HepG2 (cell line): ENCODE data around the gene CPNE4. TPM values are rescaled to one million over a fixed set of nuclear protein-coding genes. Genes with fewer than 3 reads are reported as not detected.

Experiments
- ATAC-seq: fragments of 200-7000 bp; cut with Tn5 transposase; 3 replicates; pipeline ENCODE4 v1.9.1; 2020; ENCODE audit warnings: mild to moderate bottlenecking, moderate library complexity
- BruUV-seq: library from RNA; stranded (reverse); fragments of 400-500 nt; replicated peaks from 2 replicates; lab custom pipeline; 2021; lab: Mats Ljungman, UMichigan
- CTCF ChIA-PET: fragments of 300-600 bp; formaldehyde crosslinking; extraction: SDS; loops from one replicate; lab custom pipeline; 2021; ENCODE audit warnings: low total read pairs, inconsistent platforms, low intra/inter-chr PET ratio; lab: Yijun Ruan, JAX
- POLR2A ChIA-PET: fragments of 350-600 bp; sonication (Branson Sonifier 250); formaldehyde crosslinking; loops from one replicate; lab custom pipeline; 2020; ENCODE audit warnings: antibody characterized with exemption, inconsistent platforms; lab: Yijun Ruan, JAX
- DNase-seq: peaks from one replicate; pipeline ENCODE4 v3.0.0-alpha.2; 2015; ENCODE audit warnings: low spot score
- FAIRE-seq: peaks from 3 replicates; lab custom pipeline; 2011; peaks lifted over from hg19 to GRCh38; lab: Jason Lieb, UNC
- H2AFZ ChIP-seq: one replicate; pipeline ENCODE4 v1.6.1; 2011; ENCODE audit warnings: low read length, inconsistent platforms
- H3K27ac ChIP-seq: fragments of 300-600 bp; 3 replicates; pipeline ENCODE4 v1.8.0; 2011; ENCODE audit warnings: mixed run types, mild to moderate bottlenecking, mixed read lengths, low read length, inconsistent platforms; ENCODE audit not compliant: insufficient read depth; ENCODE audit errors: extremely low read length
- H3K27me3 ChIP-seq, 2 experiments: fragments of 200-600 bp in 1 of 2; 2 replicates in 1 of 2; 3 replicates in 1 of 2; pipeline versions ENCODE4 v1.6.0 to v1.8.0; 2011; ENCODE audit warnings: low read length in 2 of 2, mild to moderate bottlenecking in 2 of 2, moderate library complexity in 2 of 2, inconsistent platforms in 1 of 2; ENCODE audit not compliant: insufficient read depth in 2 of 2, control insufficient read depth in 1 of 2
- H3K36me3 ChIP-seq, 2 experiments: fragments of 200-600 bp in 1 of 2; replicated peaks in 1 of 2; 2 replicates in 1 of 2; 3 replicates in 1 of 2; pipeline versions ENCODE4 v1.5.1 to v1.8.0; 2011; ENCODE audit warnings: low read length in 2 of 2, inconsistent platforms in 1 of 2; ENCODE audit not compliant: insufficient read depth in 2 of 2, control insufficient read depth in 1 of 2
- H3K4me1 ChIP-seq: 2 replicates; pipeline ENCODE4 v1.5.1; 2012; ENCODE audit warnings: low read length, inconsistent platforms; ENCODE audit not compliant: insufficient read depth
- H3K4me2 ChIP-seq: 2 replicates; pipeline ENCODE4 v1.6.0; 2011; ENCODE audit warnings: low read depth, low read length, inconsistent platforms
- H3K4me3 ChIP-seq, 3 experiments: fragments of 200-600 bp in 1 of 3; sonication (generic), shearing (Covaris generic) in 1 of 3; replicated peaks in 1 of 3; 2 replicates each; pipeline ENCODE4 v1.5.1; 2011 to 2016; ENCODE audit warnings: low read length in 3 of 3, inconsistent platforms in 2 of 3, low read depth in 2 of 3, mild to moderate bottlenecking in 2 of 3, control low read depth in 1 of 3, mixed read lengths in 1 of 3; ENCODE audit not compliant: insufficient read depth in 1 of 3
- H3K79me2 ChIP-seq: one replicate; pipeline ENCODE4 v1.6.1; 2011; ENCODE audit warnings: low read length, inconsistent platforms; ENCODE audit not compliant: insufficient read depth
- H3K9ac ChIP-seq: 2 replicates; pipeline ENCODE4 v1.6.0; 2011; ENCODE audit warnings: mild to moderate bottlenecking, low read depth, low read length, inconsistent platforms; ENCODE audit not compliant: insufficient read depth
- H3K9me3 ChIP-seq: 2 replicates; pipeline ENCODE4 v1.5.1; 2012; ENCODE audit warnings: mild to moderate bottlenecking, low read length
- H4K20me1 ChIP-seq: 2 replicates; pipeline ENCODE4 v1.6.0; 2011; ENCODE audit warnings: inconsistent platforms, mild to moderate bottlenecking, low read length, moderate library complexity; ENCODE audit not compliant: insufficient read depth
- BORCS8-MEF2B ChIP-seq: sonication (generic); formaldehyde crosslinking; IDR thresholded peaks from 2 replicates; pipeline ENCODE4 v1.8.0; 2022; ENCODE audit warnings: mild to moderate bottlenecking, missing genetic modification reagents
- HOXA3 ChIP-seq: sonication (generic); formaldehyde crosslinking; IDR thresholded peaks from 2 replicates; pipeline ENCODE4 v1.5.0; 2020; ENCODE audit warnings: missing genetic modification reagents
- KLF15 ChIP-seq: sonication (generic); formaldehyde crosslinking; IDR thresholded peaks from 2 replicates; pipeline ENCODE4 v1.8.1; 2023; ENCODE audit warnings: borderline replicate concordance, mild to moderate bottlenecking, inconsistent platforms, missing genetic modification reagents, mixed read lengths
- KLF16 ChIP-seq, 2 experiments: sonication (generic) in 1 of 2; formaldehyde crosslinking in 1 of 2; IDR thresholded peaks; 2 replicates each; pipeline versions ENCODE4 v1.6.1 to v1.8.0; 2016 to 2023; ENCODE audit warnings: missing genetic modification reagents in 2 of 2, missing compliant biosample characterization in 1 of 2
- MEIS1 ChIP-seq: sonication (generic); formaldehyde crosslinking; IDR thresholded peaks from 2 replicates; pipeline ENCODE4 v1.9.0; 2021; ENCODE audit warnings: mild to moderate bottlenecking, missing genetic modification reagents, moderate library complexity, borderline replicate concordance
- PRMT3 ChIP-seq: sonication (generic); formaldehyde crosslinking; IDR thresholded peaks from 2 replicates; pipeline ENCODE4 v1.8.1; 2022; ENCODE audit warnings: low read depth, mild to moderate bottlenecking, moderate library complexity, missing genetic modification reagents, borderline replicate concordance
- RBAK ChIP-seq: sonication (generic); formaldehyde crosslinking; IDR thresholded peaks from 2 replicates; pipeline ENCODE4 v1.5.1; 2020; ENCODE audit warnings: mild to moderate bottlenecking, missing genetic modification reagents
- RBFOX2 ChIP-seq: fragments of 200-400 bp; formaldehyde crosslinking; IDR thresholded peaks from 2 replicates; pipeline ENCODE4 v1.6.1; 2017; ENCODE audit warnings: low read depth, mild to moderate bottlenecking, low read length
- SKI ChIP-seq: fragments of 450-650 bp; IDR thresholded peaks from one replicate; pipeline ENCODE4 v1.6.1; 2018; ENCODE audit warnings: mild to moderate bottlenecking; ENCODE audit not compliant: partially characterized antibody
- SOX13 ChIP-seq, 3 experiments: fragments of 450-650 bp in 1 of 3; sonication (generic) in 1 of 3; formaldehyde crosslinking in 1 of 3; IDR thresholded peaks in 2 of 3; conservative IDR thresholded peaks in 1 of 3; 2 replicates each; pipeline versions ENCODE4 v1.5.0 to v1.6.1; 2016 to 2020; ENCODE audit warnings: antibody characterized with exemption in 1 of 3, mild to moderate bottlenecking in 1 of 3, missing compliant biosample characterization in 1 of 3, missing genetic modification reagents in 1 of 3, moderate library complexity in 1 of 3
- STAT5B ChIP-seq: sonication (generic); formaldehyde crosslinking; IDR thresholded peaks from 2 replicates; pipeline ENCODE4 v1.4.0; 2020; ENCODE audit warnings: missing genetic modification reagents
- TBX3 ChIP-seq: fragments of 450-650 bp; IDR thresholded peaks from 2 replicates; pipeline ENCODE4 v1.6.1; 2017; ENCODE audit warnings: antibody characterized with exemption, mild to moderate bottlenecking, inconsistent platforms, borderline replicate concordance
- ZBTB2 ChIP-seq: sonication (generic); formaldehyde crosslinking; IDR thresholded peaks from 2 replicates; pipeline ENCODE4 v1.8.0; 2022; ENCODE audit warnings: low read depth, missing genetic modification reagents
- ZBTB42 ChIP-seq: sonication (generic); formaldehyde crosslinking; IDR thresholded peaks from 2 replicates; pipeline ENCODE4 v1.5.0; 2020; ENCODE audit warnings: mild to moderate bottlenecking, missing genetic modification reagents
- ZC3H4 ChIP-seq: sonication (generic); formaldehyde crosslinking; IDR thresholded peaks from 2 replicates; pipeline ENCODE4 v1.4.0; 2020; ENCODE audit warnings: missing genetic modification reagents, borderline replicate concordance
- ZNF362 ChIP-seq: sonication (generic); formaldehyde crosslinking; IDR thresholded peaks from 2 replicates; pipeline ENCODE4 v1.4.0; 2020; ENCODE audit warnings: missing genetic modification reagents, mild to moderate bottlenecking, borderline replicate concordance
- ZNF44 ChIP-seq: sonication (generic); formaldehyde crosslinking; IDR thresholded peaks from 2 replicates; pipeline ENCODE4 v1.5.1; 2020; ENCODE audit warnings: mild to moderate bottlenecking, missing genetic modification reagents
- ZNF746 ChIP-seq: sonication (generic); formaldehyde crosslinking; IDR thresholded peaks from 2 replicates; pipeline ENCODE4 v1.8.0; 2022; ENCODE audit warnings: mild to moderate bottlenecking, missing genetic modification reagents
- WGBS: methylation state at CpG from one replicate; pipeline ENCODE4 v1.1.6; 2017; ENCODE audit warnings: low lambda C conversion rate; 5-methylcytosine and 5-hydroxymethylcytosine counted together
- in situ Hi-C: cut with HindIII; loops from 2 replicates; pipeline ENCODE4 v1.10.0; 2017; ENCODE audit warnings: low pct_unique_long_range_greater_than_20kb; ENCODE audit not compliant: extremely low pct_ligation_motif_present
- intact Hi-C: fragments of 100-400 bp; cut with micrococcal nuclease; formaldehyde crosslinking; loops from one replicate; pipeline ENCODE4 v1.10.0; 2022; ENCODE audit not compliant: unreplicated experiment
- polyA plus RNA-seq, 8 experiments: library from polyadenylated mRNA; depleted of rRNA in 3 of 8; stranded (reverse) in 7 of 8; unstranded in 1 of 8; fragments of >200 nt; fragmentation: Illumina TruSeq in 4 of 8; extraction: Trizol in 4 of 8; gene quantifications; 2 replicates each; pipeline versions ENCODE4 v1.2.1 to v1.2.3, GENCODE V29; 2011 to 2016; ENCODE audit warnings: low read depth in 4 of 8, missing spikeins in 1 of 8, mixed read lengths in 1 of 8; ENCODE audit not compliant: insufficient read depth in 1 of 8
- total RNA-seq, 5 experiments: library from RNA; depleted of rRNA; stranded (reverse); fragments of >200 nt; fragmentation: Illumina TruSeq; extraction: Trizol; gene quantifications; 2 replicates each; pipeline ENCODE4 v1.2.3, GENCODE V29; 2016; ENCODE audit warnings: low read depth in 1 of 5

Gene CPNE4
- total and polyA plus RNA-seq, 2 of the 13 experiments (the other 11 are each of a cell fraction or from before 2014, with no cell fraction given), result not detected

DNA sequence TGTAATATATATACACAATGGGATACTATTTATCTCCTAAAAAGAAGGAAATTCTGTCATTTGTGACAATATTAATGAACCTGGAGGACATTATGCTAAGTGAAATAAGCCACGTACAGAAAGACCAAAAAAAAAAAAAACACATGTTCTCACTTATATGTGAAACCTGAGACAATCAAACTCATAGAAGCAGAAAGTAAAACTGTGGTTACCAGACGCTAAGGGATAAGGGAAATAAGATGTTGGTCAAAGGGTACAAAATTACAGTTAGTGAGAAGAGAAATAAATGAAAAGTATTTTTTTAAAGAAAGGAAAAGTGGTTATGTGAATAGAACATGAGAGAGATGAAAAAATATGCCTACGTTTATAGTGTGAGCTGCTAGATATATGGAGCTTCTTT is 101.1 kb downstream of the CPNE4 start:
- FAIRE-seq (no peak), DNase-seq (no peak), ATAC-seq (no peak)
- no peak for TF ChIP-seq ZC3H4 (CRISPR knock-in tag)
- TF ChIP-seq ZBTB42 (CRISPR knock-in tag), result no peak
- TF ChIP-seq KLF16 (CRISPR knock-in tag; IDR thresholded peaks at IDR 0.05), result no peak
- Histone ChIP-seq H3K4me3 (no peak overlapping the region), H3K4me2 (no peak overlapping the region), H3K4me1 (no peaks in the 10 kb centered on the region), H3K27me3 (no peaks in the 10 kb centered on the region), H3K27ac (no peak overlapping the region), H2AFZ (no peak overlapping the region), H3K36me3 (no peaks in the 10 kb centered on the region), H4K20me1 (no peaks in the 10 kb centered on the region), H3K79me2 (no peaks in the 10 kb centered on the region), H3K9me3 (no peaks in the 10 kb centered on the region), H3K9ac (no peak overlapping the region)
- no TSS peak for BruUV-seq
- CTCF ChIA-PET, result no interaction called here
- POLR2A ChIA-PET, result no interaction called here
- in situ Hi-C loops, result no loop called here
- intact Hi-C loops, result no loop called here
- WGBS, result 10% methylated on average over 3 of the region's 3 CpGs

DNA sequence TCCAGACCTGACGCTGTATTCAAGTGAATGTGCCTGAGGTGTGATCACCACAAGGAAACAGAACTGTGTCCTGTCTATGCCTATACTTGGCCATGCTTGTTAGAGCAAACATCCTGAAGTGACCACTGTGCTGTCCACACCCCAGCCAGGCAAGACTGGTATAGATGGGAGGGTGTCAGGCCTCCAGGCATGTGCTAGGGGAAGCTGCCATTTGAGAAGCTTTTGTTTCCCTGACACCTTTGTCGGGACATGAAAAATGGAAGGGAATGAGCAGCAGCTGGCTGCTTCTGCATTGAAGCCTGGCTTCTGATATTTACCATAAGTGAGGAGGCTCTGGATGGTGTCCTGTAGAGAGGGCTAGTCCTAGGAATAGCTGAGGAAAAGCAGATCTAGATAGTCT is 106.2 kb downstream of the CPNE4 start:
- Histone ChIP-seq H3K27me3 (no peaks in the 10 kb centered on the region), H4K20me1 (no peaks in the 10 kb centered on the region), H3K36me3 (no peaks in the 10 kb centered on the region), H3K9ac (no peak overlapping the region), H3K79me2 (no peaks in the 10 kb centered on the region), H3K27ac (no peak overlapping the region), H3K9me3 (no peaks in the 10 kb centered on the region), H3K4me1 (no peaks in the 10 kb centered on the region), H3K4me2 (no peak overlapping the region), H2AFZ (no peak overlapping the region), H3K4me3 (no peak overlapping the region)
- 58% methylated on average over 2 of the region's 2 CpGs for WGBS
- POLR2A ChIA-PET, result no interaction called here
- no TSS peak for BruUV-seq
- intact Hi-C loops, result no loop called here
- DNase-seq, result no peak
- FAIRE-seq, result no peak
- no peak for ATAC-seq
- in situ Hi-C loops, result no loop called here
- CTCF ChIA-PET, result no interaction called here
- TF ChIP-seq RBAK (CRISPR knock-in tag), result no peak
- TF ChIP-seq STAT5B (CRISPR knock-in tag), result no peak
- TF ChIP-seq TBX3, result no peak
- no peak for TF ChIP-seq ZNF362 (CRISPR knock-in tag)
- TF ChIP-seq ZNF746, result no peak
- TF ChIP-seq SOX13 (IDR thresholded peaks at IDR 0.05), result no peak
- TF ChIP-seq SOX13 (CRISPR knock-in tag; conservative IDR thresholded peaks at IDR 0.05 in 1 of 2, IDR thresholded peaks at IDR 0.05 in 1 of 2), result no peak
- TF ChIP-seq SKI, result no peak
- TF ChIP-seq BORCS8-MEF2B (CRISPR knock-in tag), result no peak
- no peak for TF ChIP-seq ZBTB2 (CRISPR knock-in tag)
- TF ChIP-seq MEIS1 (CRISPR knock-in tag), result no peak
- TF ChIP-seq PRMT3 (CRISPR knock-in tag), result no peak
- TF ChIP-seq RBFOX2, result no peak
- no peak for TF ChIP-seq HOXA3 (CRISPR knock-in tag)
- no peak for TF ChIP-seq KLF15 (CRISPR knock-in tag)
- TF ChIP-seq ZNF44, result no peak
